Glomerular visceral epithelial cell (primary cell): ENCODE data around the gene PTGER3.
A peak's percentile ranks its signal among the peaks of the same experiment; 100 is the strongest.

ENCODE experiments used
- DNase-seq: peaks from one replicate; pipeline ENCODE4 v3.0.0-alpha.2; 2016; ENCODE audit errors: extremely low spot score

Gene PTGER3

DNA sequence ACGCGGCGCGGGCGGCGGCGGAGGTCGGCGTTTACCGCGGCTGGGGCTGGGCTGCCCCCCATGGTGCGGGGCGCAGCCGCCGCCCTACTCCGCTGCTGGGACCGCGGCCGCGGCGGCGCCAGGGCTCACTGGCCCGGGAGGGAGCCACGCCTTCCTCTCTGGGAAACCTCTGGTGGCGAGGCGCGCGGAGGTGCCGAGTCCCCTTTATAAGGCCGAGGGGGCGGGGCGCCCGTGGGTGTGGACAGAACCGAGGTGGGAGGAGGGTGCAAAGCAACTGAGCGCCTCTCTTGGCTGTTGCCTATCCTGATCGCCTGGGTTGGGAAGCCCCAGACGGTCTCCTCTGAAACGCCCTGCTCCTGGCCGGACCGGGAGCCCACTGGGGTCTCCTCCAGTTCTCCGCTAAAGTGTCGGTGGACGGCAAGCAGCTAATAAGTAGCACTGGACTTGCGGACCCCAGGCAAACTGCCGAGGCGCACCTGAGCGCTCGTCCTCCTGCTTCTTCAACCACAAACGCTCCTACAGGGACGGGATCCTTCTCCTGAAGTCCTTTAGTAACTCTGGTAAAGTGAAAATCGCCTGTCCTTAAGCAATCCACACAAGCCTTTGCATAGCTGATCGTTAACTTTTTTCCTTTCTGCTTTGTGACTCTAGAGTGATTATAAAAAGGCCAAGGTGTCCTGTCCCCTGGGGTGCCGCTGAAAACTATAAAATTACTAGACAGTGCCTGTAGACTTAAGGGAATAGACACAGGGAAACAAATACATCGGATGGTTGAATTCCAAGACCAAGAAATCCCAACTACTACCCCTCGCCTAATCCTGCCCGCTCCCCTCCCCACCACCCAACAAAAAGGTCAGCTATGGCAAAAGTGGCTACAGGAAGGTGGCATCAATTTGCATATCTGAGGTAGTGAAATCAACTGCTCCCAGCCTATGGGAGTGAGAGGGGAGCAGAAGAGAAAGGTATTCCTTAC, at the start of gene PTGER3:
Gene PTGER3 (minus strand): TSS at position 182 of the 973 bp plus-strand sequence. CDS start 239 bp downstream, outside the sequence.
- peak; percentile 38 for DNase-seq

DNA sequence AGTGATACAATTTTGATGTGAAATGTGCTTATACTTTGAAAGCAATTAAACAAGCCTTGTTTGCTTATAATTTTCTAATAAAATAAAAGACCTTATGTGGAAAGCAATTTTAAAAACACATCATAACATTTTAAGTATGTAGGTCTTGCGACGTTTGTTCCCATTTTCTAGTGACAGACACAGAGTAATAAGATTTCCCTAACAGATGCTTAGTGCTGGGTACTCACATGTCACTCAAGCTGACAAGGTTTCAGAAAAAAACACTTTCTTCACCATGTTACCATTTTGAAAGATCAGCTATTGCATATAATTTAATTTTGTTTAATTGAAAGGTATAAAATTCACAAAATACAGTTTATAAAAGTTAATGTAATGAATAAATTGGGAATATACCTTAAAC, 47.3 kb upstream of the PTGER3 start:
- DNase-seq, result no peak

- DNase-seq, result no peak
Measured at GRCh38 chr1:71093938-71094337, 46.3 kb upstream of the PTGER3 start.

DNA sequence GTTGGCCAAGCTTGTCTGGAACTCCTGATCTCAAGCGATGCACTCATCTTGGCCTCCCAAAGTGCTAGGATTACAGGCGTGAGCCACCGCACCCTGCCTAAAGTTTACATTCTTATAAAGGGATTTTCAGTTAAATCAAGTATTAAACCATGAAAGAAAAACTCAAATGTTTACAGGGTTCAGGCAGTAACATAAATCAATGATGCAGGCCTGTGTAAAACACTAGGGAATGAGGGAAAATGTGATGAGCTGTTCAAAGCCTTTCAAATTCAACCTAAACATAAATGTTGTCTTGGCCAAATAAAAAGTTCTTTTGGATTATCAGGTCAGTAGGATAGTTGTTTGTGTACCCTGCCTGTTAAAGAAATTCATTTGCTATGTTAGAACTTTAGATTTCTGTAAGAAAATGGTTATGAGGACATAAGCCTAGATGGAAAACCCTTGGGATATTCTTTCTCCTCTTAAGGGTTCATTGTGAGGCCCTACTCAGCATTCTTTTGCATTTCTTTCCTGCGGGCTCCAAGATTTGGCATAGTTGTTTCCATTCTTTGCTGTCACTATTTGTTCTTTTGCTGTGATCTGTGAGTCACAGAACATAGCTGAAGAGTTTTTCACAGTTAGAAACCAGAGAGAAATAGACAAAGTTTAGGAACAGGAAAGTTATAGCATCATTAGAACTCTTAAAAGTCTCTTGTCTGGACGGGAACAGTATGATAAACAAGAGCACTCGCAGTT, 42.1 kb upstream of the PTGER3 start:
- no peak for DNase-seq

GRCh38 chr1:71088645-71089287, 41.1 kb upstream of the PTGER3 start:
- no peak for DNase-seq

- DNase-seq, result no peak
Measured at GRCh38 chr1:71087713-71088112, 40.1 kb upstream of the PTGER3 start.

DNA sequence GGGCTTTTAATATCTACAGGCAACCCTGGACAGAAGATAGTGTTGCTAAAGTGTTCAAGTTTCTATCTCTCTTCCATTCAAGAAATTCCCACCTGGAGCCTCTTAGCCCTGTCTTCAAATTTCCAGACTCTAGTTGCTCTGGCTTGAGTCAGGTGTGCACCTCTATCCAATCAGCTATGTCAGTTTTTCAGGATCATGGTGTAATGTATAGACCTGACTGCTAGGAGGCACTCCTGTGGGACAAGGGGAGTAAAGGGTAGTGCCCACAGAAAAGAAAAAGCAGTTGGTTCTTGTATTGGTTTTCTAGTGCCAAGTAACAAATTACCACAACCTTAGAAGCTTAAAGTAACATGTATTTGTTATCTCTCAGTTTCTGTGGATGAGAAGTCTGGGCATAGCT, 39.4 kb upstream of the PTGER3 start:
- no peak for DNase-seq

GRCh38 chr1:71086331-71086730, 38.7 kb upstream of the PTGER3 start:
- DNase-seq, result peak; percentile 4

DNA sequence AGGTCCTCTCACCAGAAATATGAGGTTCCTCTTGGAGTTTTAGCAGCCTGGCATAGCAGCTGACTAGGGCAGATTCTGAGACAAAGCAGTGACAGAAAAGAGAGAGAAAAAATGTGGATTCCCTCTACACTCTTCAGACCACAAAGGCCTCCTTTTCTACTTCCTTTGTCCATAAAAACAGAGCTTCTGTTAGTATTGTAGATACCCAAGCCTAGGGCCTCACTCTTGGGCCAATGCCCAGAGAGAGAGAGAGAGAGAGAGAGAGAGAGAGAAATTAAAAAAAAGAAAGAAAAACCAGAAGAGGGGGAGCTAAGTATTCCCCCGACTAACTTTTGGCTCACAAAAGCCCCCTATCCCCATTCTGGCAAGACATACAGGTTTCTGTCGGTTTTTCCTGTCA, 35.7 kb upstream of the PTGER3 start:
- DNase-seq, result no peak

DNA sequence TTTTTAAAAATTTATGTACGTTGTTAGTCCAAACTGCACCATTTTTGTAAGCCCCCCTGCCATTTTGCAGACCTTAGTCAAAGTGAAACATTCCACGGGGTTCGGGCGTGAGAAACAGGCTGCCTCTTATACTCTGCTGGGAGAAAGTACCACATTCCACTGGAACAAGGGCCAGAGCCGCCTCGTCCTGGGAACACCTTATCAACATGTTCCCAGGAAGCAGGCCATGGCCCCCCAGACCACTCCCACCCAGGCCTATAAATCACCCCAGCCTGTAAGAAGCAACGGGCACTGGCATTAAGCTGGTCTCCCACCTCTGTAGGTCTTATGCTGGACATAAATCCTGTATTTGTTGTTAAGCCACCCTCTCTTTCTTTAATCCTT, 34.1 kb upstream of the PTGER3 start:
- DNase-seq, result peak; percentile 2

DNA sequence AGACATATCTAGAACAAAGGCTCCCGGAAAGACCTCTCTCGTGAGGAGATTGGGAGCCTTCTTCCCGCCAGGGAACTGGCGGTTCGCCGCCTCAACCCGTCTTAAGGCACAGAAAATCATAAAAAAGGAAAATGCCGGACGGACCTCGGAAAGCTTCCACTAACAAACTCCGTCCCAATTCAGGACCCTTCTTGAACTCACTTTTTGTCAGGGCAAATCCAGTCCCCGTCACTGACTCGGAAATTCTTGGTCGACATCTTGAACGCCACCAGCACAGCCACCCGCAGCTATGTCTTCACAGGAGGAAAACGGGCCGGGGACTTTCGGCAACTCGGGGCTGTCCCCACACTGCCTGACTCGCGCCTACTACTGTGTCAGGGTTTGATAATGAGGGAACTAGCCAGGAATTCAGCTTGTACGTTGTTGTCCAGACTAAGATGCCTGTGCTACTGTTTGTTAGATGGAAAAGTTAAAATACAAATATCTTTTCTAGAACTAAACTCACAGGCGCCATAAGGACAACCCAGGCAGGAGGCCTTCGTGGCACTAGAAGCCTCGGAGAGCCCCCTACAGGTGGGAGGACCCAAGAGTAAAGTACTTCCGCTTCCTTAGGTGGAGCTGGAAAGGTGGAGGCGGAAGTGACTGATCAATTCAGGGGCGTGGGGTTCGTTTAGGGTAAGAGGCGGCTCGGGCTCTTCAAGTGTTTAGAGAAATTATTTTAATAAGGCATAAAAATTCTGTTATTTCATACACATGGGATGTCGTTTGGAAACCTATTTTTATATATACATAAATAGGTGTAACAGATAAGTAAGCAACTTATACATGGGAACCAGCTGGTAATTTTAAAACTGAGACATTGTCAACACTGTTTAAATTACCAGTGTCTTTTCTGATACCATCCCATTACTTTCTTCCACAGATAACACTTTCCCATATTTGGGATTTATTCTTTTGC, 33.4 kb upstream of the PTGER3 start, which contains the start of gene ZRANB2:
Gene ZRANB2 (minus strand): TSS at position 297 of the 958 bp plus-strand sequence. CDS start 40 bp downstream, at position 257.
- DNase-seq, result peak; percentile 96

DNA sequence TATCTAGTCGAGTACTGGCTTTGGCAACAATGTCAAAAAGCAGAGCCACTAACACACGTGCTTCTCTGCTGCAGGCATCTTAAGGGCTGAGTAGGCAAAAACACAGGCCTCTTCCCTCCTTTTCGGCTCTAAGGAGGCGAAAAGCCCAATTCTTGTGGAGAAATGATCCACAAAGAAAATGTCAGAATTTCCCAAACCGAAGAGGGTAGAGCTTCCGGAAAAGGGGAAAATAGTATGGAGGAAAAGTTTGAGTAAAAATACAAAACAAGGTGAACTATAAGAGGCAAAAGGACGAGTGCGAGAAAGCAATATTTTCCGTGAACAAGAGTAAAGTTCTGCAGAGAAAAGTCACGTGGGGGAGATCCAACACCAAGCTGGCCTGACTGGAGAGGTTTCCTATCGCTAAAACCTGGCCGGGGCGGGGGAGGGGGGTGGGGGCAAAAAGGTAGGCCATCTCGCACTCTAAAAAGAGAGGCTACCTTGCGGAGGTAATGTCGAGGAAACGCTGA, 32.7 kb upstream of the PTGER3 start:
- peak; percentile 0 for DNase-seq

DNA sequence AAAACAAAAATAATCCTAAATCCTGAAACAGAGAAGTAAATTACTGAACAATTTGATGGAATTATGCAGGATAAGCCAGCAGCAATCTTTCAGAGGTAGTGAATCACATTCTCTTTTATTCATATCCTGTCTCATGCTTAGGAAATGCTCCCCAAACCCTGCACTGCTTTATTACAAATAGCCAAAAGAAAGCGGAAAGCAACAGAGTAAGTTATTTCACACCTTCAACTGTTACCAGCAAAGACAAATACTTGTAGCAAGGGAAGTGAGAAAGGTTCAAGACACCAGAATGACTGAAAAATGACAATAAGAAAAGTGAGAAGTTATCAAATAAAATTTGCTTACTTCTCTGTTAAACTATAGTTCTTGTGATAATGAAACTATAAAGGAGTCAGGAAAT, 27.1 kb upstream of the PTGER3 start:
- no peak for DNase-seq

DNA sequence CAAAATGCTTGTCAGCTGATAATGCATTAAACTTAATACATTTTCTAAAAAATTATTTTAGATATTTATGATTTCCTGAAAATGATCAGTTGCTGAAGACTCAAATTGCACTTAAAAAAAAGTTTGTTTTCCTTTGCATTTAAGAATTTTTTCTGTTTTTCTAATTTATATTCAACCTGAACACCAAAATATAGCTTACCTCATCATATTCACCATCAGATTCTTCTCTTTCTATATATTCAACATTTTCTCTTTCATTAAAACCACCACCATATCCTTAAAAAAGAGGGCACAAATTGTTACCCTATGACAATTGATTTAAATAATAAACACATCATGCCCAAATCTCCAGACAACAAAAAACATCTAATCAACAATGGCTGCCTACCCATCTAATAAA, 24.7 kb upstream of the PTGER3 start:
- DNase-seq, result no peak

- DNase-seq, result no peak
Measured at GRCh38 chr1:71071720-71072119, 24.1 kb upstream of the PTGER3 start.

GRCh38 chr1:71068325-71069240, 21.0 kb upstream of the PTGER3 start:
- no peak for DNase-seq

DNA sequence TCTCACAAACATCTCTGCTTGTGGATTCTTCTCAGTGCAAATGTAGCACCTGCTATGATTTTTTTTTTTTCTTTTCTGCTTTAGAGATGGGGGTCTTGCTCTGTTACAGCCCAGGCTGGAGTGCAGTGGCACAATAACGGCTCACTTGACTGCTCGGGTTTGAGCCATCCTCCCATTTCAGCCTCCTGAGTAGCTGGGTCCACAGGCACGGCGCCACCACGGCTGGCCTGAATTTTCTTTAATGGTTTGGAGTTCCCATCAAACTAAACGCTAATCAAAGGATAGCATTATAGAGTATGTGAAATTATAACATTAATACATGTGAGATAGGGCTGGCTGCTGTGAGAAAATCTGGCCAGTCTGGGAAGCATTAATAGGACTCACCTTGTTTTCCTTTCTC, 7.2 kb upstream of the PTGER3 start:
- no peak for DNase-seq

DNA sequence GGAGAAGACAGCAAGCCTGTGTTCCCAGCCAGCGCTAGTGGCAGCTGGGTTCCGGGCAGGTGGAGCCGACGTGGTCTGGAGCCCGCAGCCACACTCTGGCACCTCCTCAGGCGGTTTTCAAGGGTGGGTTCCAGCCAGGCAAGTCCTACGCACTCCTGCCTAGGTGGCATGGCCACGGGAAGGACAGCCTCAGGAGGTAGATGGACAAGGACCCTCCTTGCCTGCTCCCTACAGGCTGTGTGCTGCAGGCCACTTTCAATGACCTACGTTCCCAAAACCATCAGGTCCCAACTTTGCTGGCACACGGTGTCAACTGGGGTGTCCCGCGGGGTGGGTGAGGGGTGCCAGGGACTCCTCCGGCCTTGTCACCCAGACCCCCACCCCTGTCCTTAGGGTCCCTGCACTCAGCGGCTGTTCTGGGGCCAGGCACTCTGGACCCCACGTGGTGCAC, 6.7 kb upstream of the PTGER3 start:
- peak; percentile 2 for DNase-seq

DNA sequence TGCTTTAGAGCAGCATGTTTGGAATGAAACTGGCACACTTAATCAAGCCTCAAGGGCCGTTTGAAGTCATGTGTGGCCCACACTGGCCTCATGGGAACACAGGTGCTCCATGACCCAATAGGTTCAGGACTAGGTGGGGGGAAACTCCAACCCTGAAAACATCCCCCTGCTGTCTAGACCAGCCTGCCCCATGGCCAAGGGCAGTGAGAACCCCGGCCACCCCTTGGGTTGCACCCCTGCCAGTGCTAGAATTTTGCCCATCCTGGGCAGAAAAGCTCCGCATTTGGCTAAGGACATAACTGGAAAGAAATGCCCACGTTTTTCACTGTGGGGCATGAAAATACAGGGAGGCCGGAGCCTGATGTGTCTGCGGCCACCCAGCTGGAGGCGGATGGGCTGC, 6.1 kb upstream of the PTGER3 start:
- no peak for DNase-seq

DNA sequence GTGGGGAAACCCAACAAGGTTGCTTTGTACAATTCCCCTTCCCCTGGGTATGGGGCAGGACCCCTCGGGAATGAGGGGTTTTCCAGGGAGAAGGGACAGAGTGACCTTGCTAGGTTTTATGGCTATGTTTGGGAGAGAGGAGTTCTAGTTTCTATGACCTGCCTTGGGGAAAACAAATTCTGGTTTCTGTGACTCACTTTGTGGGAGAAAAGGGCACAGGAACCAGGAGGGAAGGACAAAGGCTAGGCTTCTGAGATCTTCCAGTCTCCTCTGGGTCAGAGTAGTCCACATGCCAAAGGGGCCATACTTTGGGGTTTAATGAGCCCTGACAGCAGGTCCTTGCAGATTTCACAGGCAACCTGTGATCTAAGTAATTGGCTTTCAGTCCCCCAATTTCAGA, 5.5 kb upstream of the PTGER3 start:
- no peak for DNase-seq
